Measurements from ENCODE around the gene DNAJC3. TPM values are rescaled to one million over a fixed set of nuclear protein-coding genes. Genes with fewer than 3 reads are reported as not detected.

Gene DNAJC3
- total RNA-seq, 4 donors from 2014 or later, result 42.9 to 46.3 (median 46.0) TPM

DNA sequence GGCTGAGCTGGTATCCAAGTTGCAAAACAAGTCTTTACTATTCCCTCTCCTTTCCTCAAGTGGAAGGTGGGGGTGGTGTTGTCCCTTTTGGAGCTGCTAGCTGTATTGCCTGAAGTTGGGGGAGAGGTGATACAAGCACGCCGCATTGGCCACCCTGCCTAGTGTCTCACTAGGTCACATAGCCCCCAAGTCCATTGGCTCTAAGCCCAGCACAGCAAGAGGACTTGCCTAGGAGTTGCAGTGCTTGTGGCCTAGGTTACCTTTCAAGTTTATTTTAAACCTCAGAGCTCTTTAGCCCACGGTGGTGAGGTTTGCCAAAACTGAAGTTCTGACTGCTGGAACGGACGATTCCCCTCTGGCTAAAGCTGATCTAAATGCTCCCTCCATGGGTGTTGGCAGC, 5.3 kb upstream of the DNAJC3 start:
- Histone ChIP-seq H3K27me3 (no peaks in the 10 kb centered on the region), H3K36me3 (peaks cover 0 to 8% (median 0%) of the 10 kb centered on the region in 3 donors), H3K4me1 (peaks cover 0 to 15% (median 0%) of the 10 kb centered on the region in 4 donors), H3K4me3 (no peak overlapping the region), H3K27ac (no peak overlapping the region), H3K9me3 (peaks cover 0 to 70% (median 19%) of the 10 kb centered on the region in 4 donors)
- TF ChIP-seq CTCF (IDR thresholded peaks at IDR 0.05), result no peak
- TF ChIP-seq POLR2A (IDR thresholded peaks at IDR 0.05), result no peak
- TF ChIP-seq EP300 (IDR thresholded peaks at IDR 0.05), result no peak
- 98% methylated on average over 5 of the region's 5 CpGs for WGBS, 2 donors
- DNase-seq (ENCODE audit: low spot score in 2 of 2), result no peak

DNA sequence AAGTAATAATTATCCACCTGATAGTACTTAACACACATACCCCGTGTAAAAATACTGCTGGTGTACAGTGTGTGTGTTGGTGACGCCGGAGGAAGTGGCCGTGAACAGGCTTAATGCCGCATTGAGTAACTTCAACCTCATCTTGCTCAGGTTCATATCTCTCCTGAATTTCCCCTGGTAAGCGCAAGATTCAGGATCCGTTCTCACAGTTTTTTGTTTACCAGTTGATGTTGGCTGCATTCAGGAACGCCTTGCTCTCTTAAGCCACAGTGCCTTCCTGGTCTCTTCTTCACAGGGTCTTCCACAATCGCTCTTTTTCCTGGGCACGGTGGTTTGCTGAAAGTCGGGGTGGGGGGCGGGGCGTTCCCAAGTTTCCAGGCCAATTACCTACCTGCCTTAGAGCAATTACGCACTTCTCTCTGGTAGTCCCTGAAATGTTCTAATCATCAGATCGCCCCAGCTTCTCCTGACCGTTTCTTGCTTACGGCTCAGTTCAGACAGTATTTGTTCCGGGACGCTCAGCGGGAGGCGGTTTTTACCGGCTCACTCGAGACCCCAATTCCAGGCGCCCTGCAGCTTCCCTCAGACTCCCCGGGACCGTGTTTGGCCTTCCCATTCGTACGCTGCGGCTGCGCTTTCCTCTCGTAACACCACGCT, 706 bp upstream of the DNAJC3 start:
- H3K27me3 ChIP-seq, result no peaks in the 10 kb centered on the region
- DNase-seq (ENCODE audit: low spot score in 2 of 2), result peak in 1 of 2 donors; percentile 11
- peaks cover 0 to 47% (median 4%) of the 10 kb centered on the region in 4 donors for H3K4me1 ChIP-seq
- WGBS, 2 donors, result 0 to 1% methylated on average over 32 of the region's 32 CpGs
- H3K4me3 ChIP-seq, result peak overlapping the region; percentile 62 to 97 (median 82)
- peaks cover 0 to 25% (median 2%) of the 10 kb centered on the region in 4 donors for H3K9me3 ChIP-seq
- no peak for TF ChIP-seq EP300 (IDR thresholded peaks at IDR 0.05)
- no peak for TF ChIP-seq POLR2A (IDR thresholded peaks at IDR 0.05)
- TF ChIP-seq CTCF (IDR thresholded peaks at IDR 0.05), result no peak
- peaks cover 0 to 8% (median 0%) of the 10 kb centered on the region in 3 donors for H3K36me3 ChIP-seq
- peak overlapping the region; percentile 80 to 98 (median 95) for H3K27ac ChIP-seq

DNA sequence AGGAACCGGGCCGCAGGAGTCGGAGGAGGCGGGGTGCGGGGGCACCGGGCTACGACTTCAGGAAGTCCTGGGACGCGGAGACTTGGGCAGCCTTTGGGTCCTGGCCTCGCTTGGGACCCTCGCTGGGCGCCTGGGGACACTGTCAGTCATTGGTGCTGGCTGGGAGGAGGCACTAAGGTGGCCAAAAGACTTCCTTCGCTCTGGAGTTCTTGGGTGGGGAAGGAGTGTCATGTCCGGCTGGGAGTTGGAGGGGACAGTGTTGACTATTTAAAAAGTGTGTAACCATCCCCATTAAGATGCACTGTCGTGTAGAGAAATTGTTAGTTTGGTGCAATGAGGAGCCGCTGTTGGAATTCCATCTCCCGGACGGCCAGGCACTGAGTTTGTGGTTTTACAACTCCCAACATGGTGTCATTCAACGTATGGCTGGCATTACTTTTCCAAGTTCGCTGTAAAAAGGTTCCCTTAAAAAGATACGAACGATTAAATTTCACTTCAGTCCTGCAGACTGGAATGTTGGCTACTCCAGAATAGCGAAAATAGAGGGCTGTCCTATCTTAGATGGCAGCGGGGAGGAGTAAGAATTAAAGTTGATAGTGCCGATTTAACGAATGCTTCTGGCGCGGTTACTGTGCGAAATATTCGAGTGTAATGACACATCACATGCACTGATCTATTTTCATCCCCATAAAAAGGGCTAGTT, 776 bp downstream of the DNAJC3 start:
- peak overlapping the region; percentile 62 to 97 (median 86) for H3K4me3 ChIP-seq
- no peak for TF ChIP-seq POLR2A (IDR thresholded peaks at IDR 0.05)
- no peak for TF ChIP-seq CTCF (IDR thresholded peaks at IDR 0.05)
- no peak for TF ChIP-seq EP300 (IDR thresholded peaks at IDR 0.05)
- 0 to 1% methylated on average over 25 to 29 of the region's 30 CpGs for WGBS, 2 donors
- no peaks in the 10 kb centered on the region for H3K36me3 ChIP-seq
- H3K9me3 ChIP-seq, result peaks cover 0 to 13% (median 0%) of the 10 kb centered on the region in 4 donors
- no peaks in the 10 kb centered on the region for H3K27me3 ChIP-seq
- peak overlapping the region; percentile 84 to 98 (median 95) for H3K27ac ChIP-seq
- DNase-seq (ENCODE audit: low spot score in 2 of 2), result no peak
- H3K4me1 ChIP-seq, result peaks cover 0 to 58% (median 4%) of the 10 kb centered on the region in 4 donors

- peak overlapping the region in 1 of 4 donors; percentile 19 for H3K27ac ChIP-seq
- no peak for DNase-seq (ENCODE audit: low spot score in 2 of 2)
- WGBS, 2 donors, result 83 to 85% methylated on average over 4 of the region's 4 CpGs
- no peaks in the 10 kb centered on the region for H3K36me3 ChIP-seq
- H3K4me1 ChIP-seq, result peaks cover 0 to 58% (median 4%) of the 10 kb centered on the region in 4 donors
- no peak overlapping the region for H3K4me3 ChIP-seq
- TF ChIP-seq POLR2A (IDR thresholded peaks at IDR 0.05), result no peak
- no peak for TF ChIP-seq CTCF (IDR thresholded peaks at IDR 0.05)
- TF ChIP-seq EP300 (IDR thresholded peaks at IDR 0.05), result no peak
- H3K9me3 ChIP-seq, result peaks cover 0 to 1% (median 0%) of the 10 kb centered on the region in 4 donors
- no peaks in the 10 kb centered on the region for H3K27me3 ChIP-seq
These were observed 2.0 kb downstream of the DNAJC3 start for GRCh38 chr13:95678967-95679366.

DNA sequence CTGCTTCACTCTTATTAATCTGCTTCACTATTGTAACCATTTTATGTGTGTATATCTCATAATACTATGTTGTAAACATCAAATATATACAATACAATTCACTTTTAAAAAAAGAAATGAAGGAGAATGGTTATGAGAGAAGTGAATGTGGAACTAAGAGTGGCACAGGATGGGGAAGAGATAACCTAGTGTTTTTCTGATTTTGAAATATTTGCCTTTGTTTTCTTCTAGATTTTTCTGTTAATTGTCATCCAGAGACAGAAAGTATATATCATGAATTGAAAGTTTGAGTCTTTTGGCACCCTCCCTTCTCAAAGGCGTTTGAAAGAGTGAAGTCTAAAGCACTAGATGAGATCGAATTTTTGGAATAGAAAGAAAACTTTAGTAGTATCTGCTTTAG, 2.8 kb downstream of the DNAJC3 start:
- no peak overlapping the region for H3K27ac ChIP-seq
- H3K4me3 ChIP-seq, result no peak overlapping the region
- H3K27me3 ChIP-seq, result no peaks in the 10 kb centered on the region
- peaks cover 0 to 54% (median 6%) of the 10 kb centered on the region in 4 donors for H3K4me1 ChIP-seq
- no peak for DNase-seq (ENCODE audit: low spot score in 2 of 2)
- H3K36me3 ChIP-seq, result no peaks in the 10 kb centered on the region
- WGBS, 2 donors, result 58 to 59% methylated on average over 2 of the region's 2 CpGs
- TF ChIP-seq CTCF (IDR thresholded peaks at IDR 0.05) (no peak), POLR2A (IDR thresholded peaks at IDR 0.05) (no peak), EP300 (IDR thresholded peaks at IDR 0.05) (no peak)
- no peaks in the 10 kb centered on the region for H3K9me3 ChIP-seq
